ENCODE measurements around the gene ME3. TPM values are rescaled to one million over a fixed set of nuclear protein-coding genes. Genes with fewer than 3 reads are reported as not detected.

The ME3 gene
- polyA plus RNA-seq, 2 of the 4 experiments (the other 2 are of a cell fraction), result 19.7 to 22.3 TPM

- H3K4me3 ChIP-seq, result no peak overlapping the region
- H3K4me2 ChIP-seq, result no peak overlapping the region
- H3K9me3 ChIP-seq, result no peaks in the 10 kb centered on the region
- DNase-seq (ENCODE audit: low read depth in 1 of 2, low spot score in 1 of 2), result no peak
- TF ChIP-seq CEBPB (IDR thresholded peaks at IDR 0.05) (no peak), RAD21 (conservative IDR thresholded peaks at IDR 0.05 in 1 of 2, IDR thresholded peaks at IDR 0.05 in 1 of 2) (no peak), CHD2 (IDR thresholded peaks at IDR 0.05; ENCODE audit: low read length, partially characterized antibody) (no peak), FOSB (CRISPR knock-in tag; IDR thresholded peaks at IDR 0.05) (no peak), HOXA7 (CRISPR knock-in tag; IDR thresholded peaks at IDR 0.05) (no peak), BHLHE40 (IDR thresholded peaks at IDR 0.05; ENCODE audit: low read depth, low read length) (no peak), NPAS2 (CRISPR knock-in tag; IDR thresholded peaks at IDR 0.05; ENCODE audit: borderline replicate concordance) (no peak), E2F6 (IDR thresholded peaks at IDR 0.05; ENCODE audit: borderline replicate concordance, low read depth) (no peak), HES2 (IDR thresholded peaks at IDR 0.05) (no peak), MAZ (IDR thresholded peaks at IDR 0.05; ENCODE audit: borderline replicate concordance, low read depth, low read length) (no peak), HOXB13 (CRISPR knock-in tag; IDR thresholded peaks at IDR 0.05; ENCODE audit: low read depth) (no peak), HEYL (CRISPR knock-in tag; IDR thresholded peaks at IDR 0.05) (no peak), ZC3H11A (IDR thresholded peaks at IDR 0.05) (no peak), MAX (IDR thresholded peaks at IDR 0.05) (no peak), BCL3 (IDR thresholded peaks at IDR 0.05) (no peak), NFE2L2 (conservative IDR thresholded peaks at IDR 0.05; ENCODE audit: low read length) (no peak), CHD4 (IDR thresholded peaks at IDR 0.05; ENCODE audit: borderline replicate concordance) (no peak), JUNB (IDR thresholded peaks at IDR 0.05) (no peak), SMC3 (IDR thresholded peaks at IDR 0.05) (no peak)
- FAIRE-seq, result no peak
- no peaks in the 10 kb centered on the region for H3K4me1 ChIP-seq
- POLR2A ChIA-PET, result no interaction called here
- CTCF ChIA-PET, result interaction anchor here (1.1 to 1.7 kb wide), 4 partner anchors 10 to 522 kb away, joined by 3 to 8 read pairs (median 6); no protein-coding TSS in a partner anchor
- no peak for ATAC-seq
- no peak overlapping the region for H3K27ac ChIP-seq
Observed at GRCh38 chr11:86397351-86397750, 275.1 kb downstream of the ME3 start.

- no peak for TF ChIP-seq TFCP2L1 (CRISPR knock-in tag; IDR thresholded peaks at IDR 0.05)
- no peak for TF ChIP-seq RARB (CRISPR knock-in tag; IDR thresholded peaks at IDR 0.05)
- no peak for TF ChIP-seq FOSB (CRISPR knock-in tag; IDR thresholded peaks at IDR 0.05)
- TF ChIP-seq KDM1A (IDR thresholded peaks at IDR 0.05; ENCODE audit: low read depth), result no peak
- Histone ChIP-seq H3K4me1 (no peaks in the 10 kb centered on the region), H3K4me2 (no peak overlapping the region), H3K9me3 (no peaks in the 10 kb centered on the region), H3K4me3 (no peak overlapping the region), H3K27ac (no peak overlapping the region)
- CTCF ChIA-PET, result interaction anchor here (1.6 to 1.7 kb wide), 2 partner anchors 10 to 35 kb away, joined by 6 to 8 read pairs; no protein-coding TSS in a partner anchor
- DNase-seq (ENCODE audit: low read depth in 1 of 2, low spot score in 1 of 2) (no peak), FAIRE-seq (no peak), ATAC-seq (no peak)
- POLR2A ChIA-PET, result no interaction called here
- 78% methylated on average over 2 of the region's 2 CpGs for WGBS (ENCODE audit: missing lambda C conversion rate)
Observed at GRCh38 chr11:86396396-86396795, 276.0 kb downstream of the ME3 start.

- WGBS (ENCODE audit: missing lambda C conversion rate), result 62% methylated on average over 6 of the region's 6 CpGs
- Histone ChIP-seq H3K4me1 (no peaks in the 10 kb centered on the region), H3K9me3 (no peaks in the 10 kb centered on the region), H3K27ac (no peak overlapping the region), H3K4me3 (no peak overlapping the region), H3K4me2 (no peak overlapping the region)
- ATAC-seq, result peak in 1 of 2 experiments; percentile 42; a peak in 3 of 6 replicates
- ChIA-PET CTCF (interaction anchor here (0.8 to 2.2 kb wide), 4 partner anchors 10 to 353 kb away, joined by 3 to 7 read pairs (median 4); no protein-coding TSS in a partner anchor), POLR2A (no interaction called here)
- DNase-seq (ENCODE audit: low read depth in 1 of 2, low spot score in 1 of 2), result no peak
- FAIRE-seq, result no peak
- TF ChIP-seq FOSL2 (IDR thresholded peaks at IDR 0.05), result no peak
- no peak for TF ChIP-seq FOSL2 (CRISPR knock-in tag; IDR thresholded peaks at IDR 0.05)
- TF ChIP-seq MAX (IDR thresholded peaks at IDR 0.05), result no peak
- no peak for TF ChIP-seq EHF (CRISPR knock-in tag; IDR thresholded peaks at IDR 0.05)
- no peak for TF ChIP-seq USF2 (IDR thresholded peaks at IDR 0.05)
- TF ChIP-seq CHD2 (IDR thresholded peaks at IDR 0.05; ENCODE audit: low read length, partially characterized antibody), result no peak
- no peak for TF ChIP-seq CTCF (IDR thresholded peaks at IDR 0.05)
- TF ChIP-seq BCL3 (IDR thresholded peaks at IDR 0.05), result no peak
- no peak for TF ChIP-seq NR3C1 (IDR thresholded peaks at IDR 0.05)
- no peak for TF ChIP-seq FOXS1 (CRISPR knock-in tag; IDR thresholded peaks at IDR 0.05)
- TF ChIP-seq RAD21 (conservative IDR thresholded peaks at IDR 0.05 in 1 of 2, IDR thresholded peaks at IDR 0.05 in 1 of 2), result no peak
- no peak for TF ChIP-seq NPAS2 (CRISPR knock-in tag; IDR thresholded peaks at IDR 0.05; ENCODE audit: borderline replicate concordance)
Observed at GRCh38 chr11:86395061-86395551, 277.3 kb downstream of the ME3 start.

Measured in A549 (cell line).